ENCODE data around the gene ATXN1.

The ATXN1 gene

DNA sequence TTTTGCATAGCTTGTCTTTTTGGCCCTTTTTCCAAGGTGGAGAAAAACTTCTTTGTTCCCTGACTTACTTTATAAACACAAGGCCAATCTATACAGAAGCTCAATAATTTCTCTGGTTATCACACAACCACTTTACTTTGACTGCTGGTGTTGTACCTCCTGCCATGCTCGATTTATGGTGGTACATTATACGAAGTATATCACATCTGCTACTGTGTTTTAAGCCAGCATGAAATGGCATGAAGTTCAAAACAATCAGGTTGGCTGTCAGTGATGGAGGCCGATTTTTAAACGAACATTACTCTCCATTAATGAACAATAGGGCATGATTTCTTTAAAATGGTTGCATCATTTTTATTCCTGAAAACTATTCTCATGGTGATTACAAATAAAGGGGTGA, 21.0 kb upstream of the ATXN1 start:
- DNase-seq = no peak

DNA sequence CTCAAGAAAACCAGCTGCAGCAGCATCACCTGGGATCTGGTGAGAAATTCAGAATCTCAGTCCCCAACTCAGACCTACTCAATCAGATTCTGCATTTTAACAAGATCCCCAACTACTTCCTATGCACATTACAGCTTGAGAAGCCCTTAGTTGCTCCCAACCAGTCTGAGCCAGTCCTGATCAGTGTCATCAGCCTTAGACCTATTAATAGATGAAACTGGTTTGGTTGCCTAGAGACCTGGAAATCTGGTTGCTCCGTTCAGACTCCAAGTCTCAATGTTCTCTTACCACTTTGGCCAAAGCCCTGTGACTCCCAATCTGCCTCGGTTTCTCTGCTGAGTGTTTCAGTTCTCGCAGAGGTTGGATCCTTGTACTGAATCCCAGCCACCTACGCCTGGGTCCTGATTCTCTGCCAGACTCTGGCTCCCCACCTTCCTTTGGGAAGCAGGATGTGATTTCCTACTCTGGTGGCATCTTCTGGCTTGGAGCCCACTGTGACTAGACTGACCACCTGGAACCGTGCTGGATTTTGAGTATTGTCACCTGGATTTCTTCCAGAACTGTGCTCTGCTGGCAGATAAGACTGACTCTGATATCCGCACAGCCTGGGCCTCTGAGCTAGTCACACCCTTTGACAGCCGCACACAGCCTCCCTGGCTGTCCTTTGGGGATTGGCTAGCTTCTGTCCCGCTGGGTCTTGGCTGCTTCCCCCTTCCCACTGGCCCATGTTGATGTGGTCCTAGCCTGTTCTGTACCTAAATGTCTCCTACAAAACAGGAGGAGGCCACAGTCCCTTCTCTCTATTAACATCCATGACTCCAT, 20.3 kb upstream of the ATXN1 start:
- DNase-seq = no peak

DNA sequence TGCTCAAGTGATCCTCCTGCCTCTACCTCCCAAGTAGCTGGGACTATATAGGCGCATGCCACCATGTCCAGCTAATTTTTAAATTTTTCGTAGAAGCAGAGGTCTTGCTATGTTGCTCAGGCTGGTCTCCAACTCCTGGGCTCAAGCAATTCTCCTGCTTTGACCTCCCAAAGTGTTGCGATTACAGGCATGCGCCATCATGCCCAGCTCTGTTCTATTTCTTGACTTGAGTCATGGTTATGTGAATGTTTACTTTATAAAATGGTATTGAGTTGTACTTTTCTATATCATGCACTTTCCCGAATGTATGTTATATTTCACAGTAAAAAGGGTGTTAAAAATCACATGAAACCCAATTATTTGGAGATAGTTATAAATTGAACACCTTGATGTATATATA, 17.3 kb upstream of the ATXN1 start:
- no peak for DNase-seq

GRCh38 chr6:16777794-16778193, 16.5 kb upstream of the ATXN1 start:
- no peak for DNase-seq

- no peak for DNase-seq
Observed at GRCh38 chr6:16776394-16777017, 15.2 kb upstream of the ATXN1 start.

DNA sequence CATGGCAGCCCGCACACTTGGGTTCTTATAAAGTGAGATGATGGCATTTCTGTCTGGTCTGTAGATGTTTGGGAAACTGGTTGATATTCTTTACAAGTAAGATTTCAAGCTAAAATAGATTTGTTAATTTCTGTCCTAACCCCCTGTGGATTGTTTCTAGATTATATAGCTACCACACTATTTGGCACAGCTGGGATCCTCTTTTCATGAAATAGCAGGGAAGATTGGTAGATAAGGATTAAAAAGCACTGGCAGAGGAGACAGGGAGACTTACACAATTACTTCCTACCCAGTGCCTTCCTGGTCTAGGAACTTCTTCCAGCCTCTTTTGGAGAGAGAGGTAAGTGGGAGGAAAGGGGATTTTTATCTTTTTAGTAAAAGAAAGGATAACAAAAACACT, 13.2 kb upstream of the ATXN1 start:
- no peak for DNase-seq

DNA sequence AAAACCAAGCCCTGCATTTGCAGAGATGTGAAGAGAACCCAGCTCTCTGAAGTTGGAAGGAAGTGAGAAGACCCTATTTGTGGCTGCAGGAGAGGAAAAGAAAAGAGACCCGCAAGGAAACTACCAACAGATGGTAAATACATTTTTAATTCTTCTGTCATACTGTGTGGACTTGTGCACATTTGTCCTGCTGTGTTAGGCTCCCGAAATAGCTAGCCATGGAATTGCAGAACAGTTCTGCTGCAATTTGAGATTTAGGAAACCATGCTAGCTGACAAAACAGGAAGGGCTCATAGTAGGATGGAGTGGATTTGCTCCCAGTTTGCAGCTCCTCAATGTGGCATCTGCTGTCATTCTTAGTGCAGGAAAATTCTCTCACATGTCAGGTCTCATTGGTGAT, 12.1 kb upstream of the ATXN1 start:
- DNase-seq = no peak

GRCh38 chr6:16770701-16771569, 9.7 kb upstream of the ATXN1 start:
- DNase-seq = peak; percentile 84

DNA sequence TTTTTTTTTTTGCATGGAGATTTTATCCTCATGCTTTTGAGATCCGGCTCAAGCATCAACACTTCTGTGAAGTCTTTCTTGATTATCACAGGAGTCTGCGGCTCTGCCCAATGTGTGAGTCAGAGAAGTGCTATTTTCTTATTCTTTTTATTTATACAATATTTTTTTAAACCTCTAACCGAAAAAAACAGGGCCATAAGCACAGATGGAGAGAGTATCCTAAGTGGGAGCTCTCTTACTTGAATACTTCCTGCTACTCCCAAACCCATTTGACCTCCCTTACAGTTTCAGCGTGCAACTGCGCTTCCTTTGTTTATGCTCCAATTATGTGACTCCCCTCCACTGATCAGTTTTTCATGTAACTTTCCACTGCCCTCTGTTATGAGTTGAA, 8.7 kb upstream of the ATXN1 start:
- DNase-seq = no peak

- DNase-seq = peak; percentile 88
Observed at GRCh38 chr6:16769131-16769985, 8.1 kb upstream of the ATXN1 start.

GRCh38 chr6:16768477-16768830, 7.2 kb upstream of the ATXN1 start:
- no peak for DNase-seq

- DNase-seq = no peak
Observed at GRCh38 chr6:16767765-16768476, 6.7 kb upstream of the ATXN1 start.

GRCh38 chr6:16766836-16767745, 5.8 kb upstream of the ATXN1 start:
- DNase-seq = no peak

- DNase-seq = peak; percentile 80
Observed at GRCh38 chr6:16766043-16766536, 4.8 kb upstream of the ATXN1 start.

DNA sequence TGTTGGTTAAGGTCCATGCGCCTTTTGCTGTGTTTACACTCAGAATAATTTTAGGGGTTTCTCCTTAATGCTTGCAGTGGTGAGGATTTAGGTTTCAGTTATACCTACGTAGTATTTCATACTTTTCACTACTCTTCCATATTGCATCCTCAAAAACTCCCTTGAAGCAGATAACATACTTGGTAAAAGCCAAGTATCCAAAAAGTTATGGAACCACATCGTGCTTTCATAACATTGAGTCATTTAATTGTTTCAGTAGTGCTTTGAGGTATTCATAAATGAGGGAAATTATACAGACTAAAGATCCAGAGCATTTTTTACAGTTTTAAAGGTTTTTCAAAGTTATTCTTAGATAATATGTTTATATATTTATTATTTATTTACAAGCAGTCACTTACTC, 4.0 kb upstream of the ATXN1 start:
- no peak for DNase-seq

- peak; percentile 40 for DNase-seq
Observed at GRCh38 chr6:16764188-16764950, 3.1 kb upstream of the ATXN1 start.

GRCh38 chr6:16762550-16763477, 1.6 kb upstream of the ATXN1 start:
- DNase-seq = peak; percentile 82

DNA sequence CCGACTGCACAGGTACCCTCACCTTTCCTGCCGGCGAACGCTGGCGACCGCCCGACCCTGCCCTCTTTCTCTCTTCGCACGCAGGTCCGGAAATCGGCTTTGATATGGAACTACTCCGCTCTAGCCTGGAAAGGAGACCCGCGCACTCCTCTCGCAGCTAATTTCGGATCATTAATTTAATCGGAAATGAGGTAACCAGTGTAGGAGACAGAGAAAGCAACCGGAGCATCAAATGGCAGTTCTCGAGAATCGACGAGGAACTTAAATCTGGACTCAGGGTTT, 949 bp upstream of the ATXN1 start:
- no peak for DNase-seq
